GM12875 (cell line): ENCODE results near the gene DAB2IP.

Experiments
- H3K4me3 ChIP-seq: one replicate; pipeline ENCODE4 v1.5.1; 2011; ENCODE audit warnings: low read depth, low read length, control low read depth
- TF ChIP-seq, protein P1 (sequence below): IDR thresholded peaks from 2 replicates; pipeline ENCODE4 v1.5.1; 2011; ENCODE audit warnings: low read depth, mild to moderate bottlenecking, control low read depth, inconsistent platforms, low read length, moderate library complexity, borderline replicate concordance; ENCODE audit not compliant: insufficient read depth

Gene DAB2IP

DNA sequence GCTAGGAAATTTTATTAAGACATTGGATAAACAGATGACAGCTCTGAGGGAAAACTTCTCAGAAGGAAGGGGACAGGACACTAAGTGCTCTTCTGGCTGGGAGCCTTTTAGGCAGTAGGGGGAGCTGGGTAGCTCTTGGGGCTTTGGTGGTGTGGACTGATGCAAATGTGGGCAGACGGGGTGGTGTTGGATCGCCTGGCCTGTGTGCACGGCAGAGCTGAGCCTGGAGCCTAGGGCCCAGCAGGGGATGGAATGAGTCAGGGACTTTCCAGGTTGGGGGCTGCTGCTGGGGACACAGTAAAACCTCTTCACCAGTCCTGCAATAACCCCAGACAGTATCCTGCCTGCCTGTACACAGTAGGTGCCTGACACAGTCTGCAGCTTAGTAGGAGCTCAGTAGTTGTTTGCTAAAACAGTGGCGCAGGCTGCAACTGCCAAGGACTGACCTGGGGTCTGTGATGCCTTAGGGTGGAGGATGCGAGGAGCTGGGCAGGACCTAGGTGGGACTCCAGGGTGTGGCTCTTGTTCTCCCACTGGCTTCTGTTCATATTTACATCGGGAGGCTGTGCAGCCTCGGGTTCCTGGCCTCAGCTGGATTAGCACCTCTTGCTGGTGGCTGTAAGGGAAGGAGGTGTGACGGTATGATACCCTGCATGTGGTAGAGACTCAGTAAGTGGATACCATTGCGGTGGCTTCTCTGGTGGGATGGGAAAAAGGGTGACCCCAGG lies 83.8 kb downstream of the DAB2IP start:
- H3K4me3 ChIP-seq = no peak overlapping the region

DNA sequence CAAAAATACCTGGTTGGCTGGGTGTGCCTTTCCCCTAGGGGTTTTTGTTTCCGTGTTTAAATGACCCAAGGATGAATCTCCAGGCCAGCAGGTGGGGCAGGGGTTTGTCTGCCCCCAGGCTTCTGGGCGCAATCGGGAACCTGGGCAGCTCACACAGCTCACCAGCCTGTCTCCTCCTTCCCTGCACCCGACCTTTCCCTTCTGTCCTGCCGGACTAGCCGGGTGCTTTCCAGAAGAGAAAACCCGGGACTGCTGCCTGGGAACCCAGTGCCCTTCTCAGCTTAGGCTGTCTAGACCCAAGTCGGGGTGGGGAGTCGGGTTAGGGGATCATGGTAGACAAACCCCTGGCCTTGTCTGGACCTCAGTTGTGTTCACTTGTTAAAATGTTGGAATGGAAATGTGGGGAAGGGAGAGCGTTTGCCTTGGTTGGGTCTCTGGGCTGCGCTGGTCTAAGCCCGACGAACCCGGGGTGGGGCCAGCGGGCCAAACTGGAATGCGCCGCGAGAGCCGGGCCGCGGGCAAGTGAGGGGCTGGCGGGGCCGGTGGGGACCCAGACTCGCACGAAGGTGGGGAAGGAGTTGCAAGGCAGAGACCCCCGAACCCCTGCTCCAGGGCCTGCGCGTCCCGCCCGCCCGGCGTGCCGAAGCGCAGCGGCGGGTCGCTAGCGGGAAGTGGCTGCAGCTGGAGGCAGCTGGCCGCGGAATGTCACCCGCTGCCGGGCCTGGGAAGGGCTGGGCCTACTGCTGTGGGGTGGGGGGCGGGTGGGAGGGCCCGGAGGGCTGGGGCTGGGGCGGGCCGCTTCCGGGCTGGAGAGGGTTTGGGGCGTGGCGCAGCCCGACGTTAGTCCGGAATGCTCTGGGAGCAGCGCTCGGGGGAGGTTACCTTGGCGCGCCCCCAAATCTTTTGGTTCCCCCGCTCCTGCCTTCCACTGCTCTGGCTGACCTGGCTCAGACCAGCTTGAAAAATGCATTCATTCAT lies 84.6 kb downstream of the DAB2IP start:
- no peak overlapping the region for H3K4me3 ChIP-seq
- TF ChIP-seq, protein P1, sequence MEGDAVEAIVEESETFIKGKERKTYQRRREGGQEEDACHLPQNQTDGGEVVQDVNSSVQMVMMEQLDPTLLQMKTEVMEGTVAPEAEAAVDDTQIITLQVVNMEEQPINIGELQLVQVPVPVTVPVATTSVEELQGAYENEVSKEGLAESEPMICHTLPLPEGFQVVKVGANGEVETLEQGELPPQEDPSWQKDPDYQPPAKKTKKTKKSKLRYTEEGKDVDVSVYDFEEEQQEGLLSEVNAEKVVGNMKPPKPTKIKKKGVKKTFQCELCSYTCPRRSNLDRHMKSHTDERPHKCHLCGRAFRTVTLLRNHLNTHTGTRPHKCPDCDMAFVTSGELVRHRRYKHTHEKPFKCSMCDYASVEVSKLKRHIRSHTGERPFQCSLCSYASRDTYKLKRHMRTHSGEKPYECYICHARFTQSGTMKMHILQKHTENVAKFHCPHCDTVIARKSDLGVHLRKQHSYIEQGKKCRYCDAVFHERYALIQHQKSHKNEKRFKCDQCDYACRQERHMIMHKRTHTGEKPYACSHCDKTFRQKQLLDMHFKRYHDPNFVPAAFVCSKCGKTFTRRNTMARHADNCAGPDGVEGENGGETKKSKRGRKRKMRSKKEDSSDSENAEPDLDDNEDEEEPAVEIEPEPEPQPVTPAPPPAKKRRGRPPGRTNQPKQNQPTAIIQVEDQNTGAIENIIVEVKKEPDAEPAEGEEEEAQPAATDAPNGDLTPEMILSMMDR = no peak

More for the DNA sequence above, 83.8 kb downstream of the DAB2IP start:
- TF ChIP-seq, protein P1 = peak; percentile 50

DNA sequence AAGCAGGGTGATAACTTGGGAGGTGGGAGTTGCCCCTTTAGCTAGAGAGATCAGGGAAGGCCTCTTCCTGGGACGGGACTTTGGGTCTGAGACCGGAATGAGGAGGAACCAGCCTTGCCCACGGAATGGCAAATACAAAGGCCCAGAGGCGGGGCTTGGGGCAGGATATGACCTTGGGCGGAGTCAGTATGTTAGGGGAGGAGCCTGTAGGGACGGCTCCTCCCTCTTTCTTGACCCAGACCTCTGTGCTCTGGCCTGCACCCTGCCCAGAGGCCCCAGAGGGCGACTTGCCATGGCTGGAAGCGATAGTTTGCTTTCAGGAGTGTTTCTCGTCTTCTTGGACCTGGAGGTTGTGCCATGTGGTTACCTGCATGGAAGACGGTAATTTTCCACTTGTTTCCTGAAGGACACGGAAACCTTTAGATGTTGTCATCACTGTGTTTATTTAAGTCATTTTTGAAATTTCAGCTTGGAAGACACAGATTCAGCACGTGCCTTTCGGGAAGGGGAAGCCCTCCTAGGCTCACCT lies 85.6 kb downstream of the DAB2IP start:
- H3K4me3 ChIP-seq = no peak overlapping the region
- TF ChIP-seq, protein P1 = no peak

DNA sequence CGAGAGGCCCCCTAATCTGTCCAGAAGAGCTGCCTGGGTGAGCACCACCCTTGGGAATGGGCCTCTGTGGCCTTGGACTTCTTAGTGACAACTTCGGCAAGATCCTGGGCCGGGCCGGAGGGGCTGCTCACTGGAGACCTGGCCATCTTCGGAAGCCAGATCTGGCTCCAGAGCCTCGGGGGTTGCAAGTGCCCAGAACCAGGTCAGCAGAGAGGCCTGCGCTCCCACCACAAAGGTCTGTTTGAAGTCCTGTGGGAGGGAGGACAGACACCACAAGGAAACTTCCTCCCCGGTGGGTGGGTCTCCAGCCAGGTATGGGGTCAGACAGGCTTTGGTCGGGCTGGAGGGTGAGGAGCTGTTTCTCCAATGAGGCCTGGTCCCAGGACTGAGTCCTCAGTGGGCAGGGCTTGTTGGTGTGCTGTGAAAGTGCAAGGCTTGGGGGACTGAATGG lies 86.1 kb downstream of the DAB2IP start:
- TF ChIP-seq, protein P1 = no peak
- no peak overlapping the region for H3K4me3 ChIP-seq

DNA sequence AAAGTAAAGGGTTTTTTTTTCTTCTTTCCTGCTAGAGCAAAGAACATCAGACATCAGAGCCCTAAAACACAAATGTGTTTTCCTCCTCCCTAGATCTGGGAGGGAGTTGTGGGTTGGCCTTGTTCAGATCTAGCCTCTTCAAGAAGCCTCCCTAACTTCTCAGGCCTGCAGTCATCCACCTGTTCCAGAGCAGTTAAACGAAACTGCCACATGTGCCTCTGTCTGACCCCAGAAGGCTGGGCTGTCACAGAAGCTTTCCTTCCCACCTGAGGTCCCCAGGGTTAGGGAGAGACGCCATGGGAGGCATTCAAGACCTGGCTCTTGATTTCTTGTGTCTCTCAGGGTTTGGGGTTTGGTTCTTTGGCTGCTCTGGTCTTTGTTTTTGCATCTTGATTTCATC lies 87.0 kb downstream of the DAB2IP start:
- no peak overlapping the region for H3K4me3 ChIP-seq
- TF ChIP-seq, protein P1 = no peak

DNA sequence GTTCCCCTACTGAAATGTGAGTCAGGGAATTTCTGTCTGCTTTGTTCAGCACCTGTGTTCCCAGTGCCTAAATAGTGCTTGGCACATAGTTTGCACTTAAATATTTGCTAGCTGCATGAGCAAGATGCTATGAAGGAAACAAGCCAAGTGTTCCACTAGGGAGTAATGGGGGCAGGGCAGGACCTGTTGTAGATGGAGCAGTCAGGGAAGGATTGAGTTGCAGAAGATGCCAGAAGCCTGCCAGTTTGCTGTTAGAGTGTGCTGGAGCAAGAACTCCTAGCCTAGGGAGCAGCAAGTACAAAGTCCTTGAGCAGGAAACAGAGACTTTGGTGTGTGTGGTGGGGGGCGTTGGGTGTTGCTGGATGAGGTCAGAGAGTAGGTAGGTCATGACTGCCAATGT lies 87.5 kb downstream of the DAB2IP start:
- TF ChIP-seq, protein P1 = no peak
- H3K4me3 ChIP-seq = no peak overlapping the region
